Neural crest cell (in vitro differentiated cells): ENCODE results near the gene ZNF366. TPM values are rescaled to one million over a fixed set of nuclear protein-coding genes. Genes with fewer than 3 reads are reported as not detected.

Experiments used
- DNase-seq: peaks from one replicate; pipeline ENCODE4 v3.0.0; 2021; ENCODE audit warnings: low read depth, mixed read lengths, low spot score
- H3K27ac Mint-ChIP-seq: one replicate; pipeline ENCODE4 v1.8.0; 2021; ENCODE audit warnings: mild to moderate bottlenecking, mixed read lengths; ENCODE audit not compliant: unreplicated experiment
- H3K27me3 Mint-ChIP-seq: 2 replicates; pipeline ENCODE4 v1.8.0; 2021; ENCODE audit warnings: low read depth, mild to moderate bottlenecking, mixed read lengths
- H3K36me3 Mint-ChIP-seq: 2 replicates; pipeline ENCODE4 v1.8.0; 2021; ENCODE audit warnings: low read depth, mild to moderate bottlenecking, mixed read lengths
- H3K4me1 Mint-ChIP-seq: 2 replicates; pipeline ENCODE4 v1.8.0; 2021; ENCODE audit warnings: mixed read lengths
- H3K4me3 Mint-ChIP-seq: one replicate; pipeline ENCODE4 v1.8.0; 2021; ENCODE audit warnings: mild to moderate bottlenecking, mixed read lengths
- H3K9me3 Mint-ChIP-seq: 2 replicates; pipeline ENCODE4 v1.8.0; 2021; ENCODE audit warnings: mixed read lengths
- total RNA-seq: library from RNA; stranded (reverse); gene quantifications from 2 replicates; pipeline ENCODE4 v1.2.1, GENCODE V29; 2021
- TF ChIP-seq, protein P1 (sequence below): fragments of 200-600 bp; sonication (generic); conservative IDR thresholded peaks from 2 replicates; pipeline ENCODE4 v1.5.0; 2021; ENCODE audit warnings: antibody characterized with exemption, mild to moderate bottlenecking

The ZNF366 gene
- total RNA-seq, 1 donor from 2014 or later: not detected

DNA sequence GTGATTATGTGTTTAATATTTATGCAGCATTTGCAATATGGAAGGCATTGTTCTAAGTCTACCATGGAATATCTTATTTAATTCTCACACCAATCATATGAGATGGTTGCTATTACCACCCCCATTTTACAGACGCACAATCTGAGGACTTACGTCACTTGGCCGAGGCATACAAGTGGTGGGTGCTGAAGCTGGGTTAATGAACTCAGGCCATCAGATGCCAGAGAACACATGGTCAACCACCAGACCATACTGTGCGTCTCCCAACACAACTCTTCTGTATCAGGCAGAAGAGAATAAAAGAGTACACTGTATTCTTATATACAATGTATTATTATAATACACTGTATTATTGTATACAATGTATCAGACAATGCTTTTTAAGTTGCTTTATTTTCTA is 59.5 kb downstream of the ZNF366 start:
- H3K4me3 Mint-ChIP-seq: no peak overlapping the region
- DNase-seq: no peak
- peaks cover 56% of the 10 kb centered on the region for H3K4me1 Mint-ChIP-seq
- H3K36me3 Mint-ChIP-seq: peaks cover 4% of the 10 kb centered on the region
- H3K27ac Mint-ChIP-seq: no peak overlapping the region
- peaks cover 10% of the 10 kb centered on the region for H3K9me3 Mint-ChIP-seq
- H3K27me3 Mint-ChIP-seq: no peaks in the 10 kb centered on the region
- TF ChIP-seq, protein P1, sequence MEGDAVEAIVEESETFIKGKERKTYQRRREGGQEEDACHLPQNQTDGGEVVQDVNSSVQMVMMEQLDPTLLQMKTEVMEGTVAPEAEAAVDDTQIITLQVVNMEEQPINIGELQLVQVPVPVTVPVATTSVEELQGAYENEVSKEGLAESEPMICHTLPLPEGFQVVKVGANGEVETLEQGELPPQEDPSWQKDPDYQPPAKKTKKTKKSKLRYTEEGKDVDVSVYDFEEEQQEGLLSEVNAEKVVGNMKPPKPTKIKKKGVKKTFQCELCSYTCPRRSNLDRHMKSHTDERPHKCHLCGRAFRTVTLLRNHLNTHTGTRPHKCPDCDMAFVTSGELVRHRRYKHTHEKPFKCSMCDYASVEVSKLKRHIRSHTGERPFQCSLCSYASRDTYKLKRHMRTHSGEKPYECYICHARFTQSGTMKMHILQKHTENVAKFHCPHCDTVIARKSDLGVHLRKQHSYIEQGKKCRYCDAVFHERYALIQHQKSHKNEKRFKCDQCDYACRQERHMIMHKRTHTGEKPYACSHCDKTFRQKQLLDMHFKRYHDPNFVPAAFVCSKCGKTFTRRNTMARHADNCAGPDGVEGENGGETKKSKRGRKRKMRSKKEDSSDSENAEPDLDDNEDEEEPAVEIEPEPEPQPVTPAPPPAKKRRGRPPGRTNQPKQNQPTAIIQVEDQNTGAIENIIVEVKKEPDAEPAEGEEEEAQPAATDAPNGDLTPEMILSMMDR: no peak

DNA sequence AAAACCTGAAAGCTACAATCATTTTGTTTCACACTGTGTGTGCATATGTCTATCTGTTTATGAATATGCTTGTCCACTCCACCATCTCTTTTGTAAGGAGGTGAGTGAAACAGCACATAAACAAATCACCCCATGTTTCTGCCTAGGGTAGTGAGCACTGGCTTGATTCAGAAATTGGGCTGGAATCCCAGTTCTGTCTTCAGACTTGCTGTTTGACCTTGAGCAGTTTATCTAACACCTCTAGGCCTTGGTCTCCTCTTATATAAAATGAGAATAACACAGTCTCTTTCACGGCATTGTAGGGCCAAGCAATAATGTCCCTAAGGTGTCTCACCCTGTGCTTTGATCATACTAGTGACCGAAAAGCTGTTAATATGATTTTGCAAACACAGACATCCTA is 61.2 kb downstream of the ZNF366 start:
- Mint-ChIP-seq H3K27ac (no peak overlapping the region), H3K36me3 (peaks cover 4% of the 10 kb centered on the region)
- TF ChIP-seq, protein P1: no peak

DNA sequence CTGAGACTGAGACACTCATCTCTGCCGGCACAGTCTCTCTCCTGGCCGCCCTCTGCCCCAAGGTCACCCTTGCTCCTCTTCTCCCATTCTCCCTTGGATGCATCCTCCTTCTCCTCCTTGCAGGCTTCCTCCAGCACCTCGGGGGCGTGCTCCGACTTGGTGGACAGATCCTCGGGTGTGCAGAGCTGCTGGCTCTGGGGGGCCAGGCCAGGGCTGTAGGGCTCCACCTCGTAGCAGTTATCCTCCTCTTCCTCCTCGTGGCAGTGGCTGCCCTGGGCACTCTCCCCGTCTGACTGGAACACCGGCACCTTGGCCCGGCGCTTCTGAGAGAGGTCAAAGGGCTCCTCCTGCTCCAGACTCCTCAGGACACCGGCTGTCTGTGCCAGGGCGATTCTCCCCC is 63.3 kb downstream of the ZNF366 start:
- Mint-ChIP-seq H3K9me3 (peaks cover 2% of the 10 kb centered on the region), H3K36me3 (no peaks in the 10 kb centered on the region), H3K4me3 (no peak overlapping the region), H3K27me3 (no peaks in the 10 kb centered on the region), H3K27ac (peak overlapping the region; percentile 50), H3K4me1 (peaks cover 27% of the 10 kb centered on the region)
- TF ChIP-seq, protein P1: no peak
- DNase-seq: no peak

More for the DNA sequence above, 61.2 kb downstream of the ZNF366 start:
- DNase-seq: no peak
- peaks cover 10% of the 10 kb centered on the region for H3K9me3 Mint-ChIP-seq
- H3K4me3 Mint-ChIP-seq: no peak overlapping the region
- H3K27me3 Mint-ChIP-seq: no peaks in the 10 kb centered on the region
- peaks cover 40% of the 10 kb centered on the region for H3K4me1 Mint-ChIP-seq

DNA sequence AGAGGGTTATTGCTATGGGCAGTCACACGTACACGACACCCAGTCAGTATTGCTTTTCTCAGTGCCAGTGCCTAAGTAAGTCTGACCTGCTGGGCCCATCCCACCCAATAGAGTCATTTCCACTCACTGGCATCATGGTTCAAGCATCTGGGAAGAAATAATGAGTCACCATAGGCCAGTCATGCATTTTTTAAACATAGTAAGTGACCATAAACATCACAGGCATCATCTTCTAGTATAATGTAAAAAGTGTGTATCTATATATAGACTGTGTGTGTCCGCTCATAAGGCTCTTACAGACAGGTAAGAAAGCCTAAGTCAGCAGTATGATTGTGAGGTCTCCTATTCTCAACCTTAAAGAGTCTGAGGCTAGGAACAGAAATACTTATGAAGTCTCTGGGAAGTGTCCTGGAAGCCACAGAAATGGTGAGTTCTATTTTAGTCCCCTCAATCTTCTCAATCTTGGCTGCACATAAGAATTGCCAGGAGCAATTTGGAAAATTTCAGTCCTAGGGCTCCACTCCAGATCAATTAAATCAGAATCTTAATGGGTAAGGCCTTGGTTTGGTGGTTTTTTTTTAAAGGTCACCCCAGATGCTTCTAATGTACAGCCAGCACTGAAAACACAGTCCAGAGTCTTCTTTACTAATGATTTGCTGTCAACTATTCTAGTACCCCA is 65.2 kb downstream of the ZNF366 start:
- no peaks in the 10 kb centered on the region for H3K36me3 Mint-ChIP-seq

DNA sequence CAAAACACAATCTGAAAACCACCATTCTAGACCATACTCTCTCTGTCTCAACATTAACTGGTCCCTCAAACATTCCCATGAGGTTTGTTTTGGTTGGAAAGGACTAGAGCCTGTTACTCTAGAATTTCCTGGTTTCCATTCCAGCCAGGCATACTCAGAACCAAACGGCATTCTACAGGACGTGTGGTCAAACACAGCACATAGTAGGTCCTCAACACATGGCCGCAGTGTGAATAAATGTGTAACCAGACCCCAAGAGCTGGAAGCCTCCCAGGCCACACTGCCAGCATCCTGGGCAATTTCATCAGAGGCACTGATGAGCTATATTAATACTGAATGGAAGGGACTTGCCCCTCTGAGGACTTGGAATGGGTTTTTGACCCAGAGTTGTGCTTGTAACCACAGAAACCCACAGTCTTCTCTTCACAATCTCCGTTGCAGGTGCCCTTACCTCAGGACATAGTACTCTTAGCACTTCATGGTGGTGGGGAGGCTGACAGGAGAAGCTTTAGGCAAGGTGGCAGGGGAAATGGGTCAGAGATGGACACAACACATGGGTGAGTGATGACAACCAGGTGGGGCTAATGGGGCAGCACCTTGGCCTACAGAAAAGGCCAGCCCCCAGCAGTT is 66.0 kb downstream of the ZNF366 start:
- Mint-ChIP-seq H3K4me3 (no peak overlapping the region), H3K9me3 (peaks cover 2% of the 10 kb centered on the region), H3K27ac (no peak overlapping the region), H3K4me1 (peaks cover 25% of the 10 kb centered on the region), H3K36me3 (no peaks in the 10 kb centered on the region), H3K27me3 (no peaks in the 10 kb centered on the region)
- TF ChIP-seq, protein P1: no peak
- DNase-seq: no peak

More for the DNA sequence above, 65.2 kb downstream of the ZNF366 start:
- Mint-ChIP-seq H3K27me3 (no peaks in the 10 kb centered on the region), H3K9me3 (peaks cover 2% of the 10 kb centered on the region), H3K4me3 (no peak overlapping the region), H3K27ac (no peak overlapping the region), H3K4me1 (peaks cover 27% of the 10 kb centered on the region)
- DNase-seq: no peak
- TF ChIP-seq, protein P1: no peak
